Kidney (tissue), 14 donors: ENCODE measurements around the gene ZNF71. TPM values are rescaled to one million over a fixed set of nuclear protein-coding genes. Genes with fewer than 3 reads are reported as not detected.

Source experiments
- DNase-seq, 5 donors: peaks; one replicate each; pipeline ENCODE4 v3.0.0-alpha.2; 2013 to 2020
- FAIRE-seq: peaks from 2 replicates; lab custom pipeline; 2012; peaks lifted over from hg19 to GRCh38; lab: Jason Lieb, UNC
- H3K27ac ChIP-seq, 2 donors: one replicate each; pipeline ENCODE4 v1.7.0; 2013; ENCODE audit warnings: low read depth in 2 of 2, low read length in 2 of 2, inconsistent platforms in 1 of 2
- H3K27me3 ChIP-seq: one replicate; pipeline ENCODE4 v1.7.1; 2013; ENCODE audit warnings: low read length, inconsistent platforms; ENCODE audit not compliant: control insufficient read depth, insufficient read depth
- H3K36me3 ChIP-seq, 3 donors: one replicate each; pipeline versions ENCODE4 v1.7.0 to v1.7.1; 2013; ENCODE audit warnings: low read length in 3 of 3, control low read depth in 1 of 3, inconsistent platforms in 1 of 3; ENCODE audit not compliant: insufficient read depth in 3 of 3, control insufficient read depth in 2 of 3
- H3K4me1 ChIP-seq, 3 donors: one replicate each; pipeline versions ENCODE4 v1.7.0 to v1.7.1; 2013; ENCODE audit warnings: low read length in 3 of 3, inconsistent platforms in 1 of 3, low read depth in 1 of 3; ENCODE audit not compliant: control insufficient read depth in 2 of 3, insufficient read depth in 2 of 3
- H3K4me3 ChIP-seq, 3 donors: one replicate each; pipeline versions ENCODE4 v1.7.0 to v1.8.1; 2013; ENCODE audit warnings: low read length in 3 of 3, control low read depth in 1 of 3, inconsistent platforms in 1 of 3
- H3K9ac ChIP-seq, 3 donors: one replicate each; pipeline versions ENCODE4 v1.7.0 to v1.7.1; 2013; ENCODE audit warnings: low read length in 3 of 3, control low read depth in 1 of 3, inconsistent platforms in 1 of 3
- H3K9me3 ChIP-seq, 3 donors: one replicate each; pipeline versions ENCODE4 v1.7.0 to v1.7.1; 2013; ENCODE audit warnings: low read length in 3 of 3, control low read depth in 1 of 3, inconsistent platforms in 1 of 3; ENCODE audit not compliant: control insufficient read depth in 2 of 3, insufficient read depth in 1 of 3
- intact Hi-C: fragments of 100-400 bp; cut with DNase I; formaldehyde crosslinking; loops from one replicate; pipeline ENCODE4 v1.11.1; 2022
- polyA plus RNA-seq: library from polyadenylated mRNA; stranded (reverse); fragments of 350-450 nt; fragmentation: Illumina TruSeq; extraction: RNeasy Lipid Tissue Mini Kit (QIAGEN cat#74804); gene quantifications from one replicate; pipeline ENCODE4 v1.2.3, GENCODE V29; 2014; ENCODE audit warnings: low read depth, low replicate concordance; ENCODE audit not compliant: insufficient read depth
- total RNA-seq: library from RNA; stranded (reverse); fragmentation: NEBNext Ultra II Directional; extraction: Animal tissue kit (Norgen Biotek cat#: 25700); gene quantifications from one replicate; pipeline ENCODE4 v1.2.1, GENCODE V29; 2021
- TF ChIP-seq, protein P1 (sequence below): IDR thresholded peaks from 3 replicates; pipeline ENCODE4 v1.5.1; 2012; ENCODE audit warnings: mild to moderate bottlenecking, moderate library complexity, borderline replicate concordance; ENCODE audit not compliant: insufficient read depth; ENCODE audit errors: extremely low read depth
- donor health status: control.
- donor health status: control.
- donor health status: control.
- donor health status: control.
- donor health status: control.
- donor health status: DM: yes; HTN: yes; CAD: no.
- donor health status: Normal renal cell carcinoma (clear cell type).

Gene ZNF71
- total and polyA plus RNA-seq, 2 donors from 2014 or later = 3.5 to 7.6 TPM

DNA sequence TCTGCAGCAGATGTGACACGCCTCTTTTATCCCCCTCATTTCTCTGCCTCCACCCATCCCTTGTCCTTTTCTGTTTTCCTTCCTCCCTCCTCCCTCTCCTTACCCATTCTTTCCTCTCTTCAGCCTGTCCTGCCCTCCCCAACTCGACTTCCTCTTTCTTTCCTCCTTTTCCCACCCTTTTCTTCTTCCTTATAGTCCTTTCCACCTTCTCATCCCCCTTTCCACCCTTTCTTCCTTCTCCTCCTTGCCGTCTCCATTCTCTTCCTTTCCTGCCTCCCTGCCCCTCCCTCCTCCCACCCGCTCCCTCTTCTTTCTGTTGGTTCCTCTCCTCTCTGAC, 688 bp upstream of the ZNF71 start:
- TF ChIP-seq, protein P1, sequence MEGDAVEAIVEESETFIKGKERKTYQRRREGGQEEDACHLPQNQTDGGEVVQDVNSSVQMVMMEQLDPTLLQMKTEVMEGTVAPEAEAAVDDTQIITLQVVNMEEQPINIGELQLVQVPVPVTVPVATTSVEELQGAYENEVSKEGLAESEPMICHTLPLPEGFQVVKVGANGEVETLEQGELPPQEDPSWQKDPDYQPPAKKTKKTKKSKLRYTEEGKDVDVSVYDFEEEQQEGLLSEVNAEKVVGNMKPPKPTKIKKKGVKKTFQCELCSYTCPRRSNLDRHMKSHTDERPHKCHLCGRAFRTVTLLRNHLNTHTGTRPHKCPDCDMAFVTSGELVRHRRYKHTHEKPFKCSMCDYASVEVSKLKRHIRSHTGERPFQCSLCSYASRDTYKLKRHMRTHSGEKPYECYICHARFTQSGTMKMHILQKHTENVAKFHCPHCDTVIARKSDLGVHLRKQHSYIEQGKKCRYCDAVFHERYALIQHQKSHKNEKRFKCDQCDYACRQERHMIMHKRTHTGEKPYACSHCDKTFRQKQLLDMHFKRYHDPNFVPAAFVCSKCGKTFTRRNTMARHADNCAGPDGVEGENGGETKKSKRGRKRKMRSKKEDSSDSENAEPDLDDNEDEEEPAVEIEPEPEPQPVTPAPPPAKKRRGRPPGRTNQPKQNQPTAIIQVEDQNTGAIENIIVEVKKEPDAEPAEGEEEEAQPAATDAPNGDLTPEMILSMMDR = no peak
- peak overlapping the region; percentile 83 to 97 (median 94) for H3K4me3 ChIP-seq
- peaks cover 4 to 10% (median 8%) of the 10 kb centered on the region in 3 donors for H3K4me1 ChIP-seq
- intact Hi-C loops = no loop called here
- no peak overlapping the region for H3K27ac ChIP-seq
- peaks cover 0 to 4% (median 0%) of the 10 kb centered on the region in 3 donors for H3K9me3 ChIP-seq
- no peak for FAIRE-seq
- H3K9ac ChIP-seq = no peak overlapping the region
- H3K36me3 ChIP-seq = no peaks in the 10 kb centered on the region
- no peaks in the 10 kb centered on the region for H3K27me3 ChIP-seq
- DNase-seq = no peak

DNA sequence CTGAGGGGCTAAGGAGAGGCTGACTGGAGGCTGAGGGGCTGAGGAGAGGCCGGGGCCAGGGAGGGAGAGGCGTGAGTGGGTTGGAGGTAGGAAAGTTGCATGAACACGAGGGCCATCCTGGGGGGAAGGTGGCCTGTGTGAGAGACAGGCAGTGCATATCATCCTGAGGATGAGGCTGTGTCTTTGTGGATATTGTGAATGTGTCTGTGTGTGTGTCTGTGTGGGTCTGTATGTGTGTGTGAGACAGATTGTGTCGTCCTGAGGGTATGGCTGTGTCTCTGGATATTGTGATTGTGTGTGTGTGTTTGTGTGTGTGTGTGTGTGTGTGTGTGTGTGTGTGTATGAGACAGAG, 422 bp downstream of the ZNF71 start:
- H3K36me3 ChIP-seq = no peaks in the 10 kb centered on the region
- H3K4me3 ChIP-seq = peak overlapping the region; percentile 94 to 100 (median 97)
- H3K4me1 ChIP-seq = peaks cover 4 to 10% (median 8%) of the 10 kb centered on the region in 3 donors
- no peaks in the 10 kb centered on the region for H3K27me3 ChIP-seq
- DNase-seq = no peak
- no peaks in the 10 kb centered on the region for H3K9me3 ChIP-seq
- FAIRE-seq = no peak
- TF ChIP-seq, protein P1 = no peak
- H3K27ac ChIP-seq = no peak overlapping the region
- H3K9ac ChIP-seq = peak overlapping the region; percentile 79 to 99 (median 92)
- intact Hi-C loops = no loop called here

DNA sequence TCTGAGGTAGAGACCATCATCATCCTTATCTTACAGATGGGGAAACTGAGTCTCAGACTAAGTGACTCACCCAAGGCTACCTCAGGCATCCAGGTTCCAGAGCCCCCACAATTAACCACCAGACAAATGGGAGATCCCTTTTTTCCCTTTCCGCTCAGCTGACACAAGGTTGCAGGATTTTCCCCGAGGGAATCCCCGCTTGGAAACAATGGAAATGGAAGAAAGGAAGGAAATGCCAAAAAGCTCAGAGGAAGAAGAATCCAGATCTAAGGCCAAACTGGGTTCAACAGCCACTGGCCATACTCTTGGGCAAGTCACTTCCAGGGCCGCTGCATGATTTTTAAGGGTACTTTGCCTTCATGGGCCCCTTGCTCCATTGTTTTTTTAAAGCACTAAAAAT, 1.6 kb downstream of the ZNF71 start:
- TF ChIP-seq, protein P1 = no peak
- intact Hi-C loops = no loop called here
- DNase-seq (no peak), FAIRE-seq (no peak)
- H3K4me3 ChIP-seq = no peak overlapping the region
- H3K4me1 ChIP-seq = peaks cover 4 to 10% (median 8%) of the 10 kb centered on the region in 3 donors
- no peak overlapping the region for H3K9ac ChIP-seq
- H3K27ac ChIP-seq = no peak overlapping the region
- no peaks in the 10 kb centered on the region for H3K27me3 ChIP-seq
- peaks cover 4 to 8% (median 7%) of the 10 kb centered on the region in 3 donors for H3K36me3 ChIP-seq
- peaks cover 0 to 3% (median 0%) of the 10 kb centered on the region in 3 donors for H3K9me3 ChIP-seq

DNA sequence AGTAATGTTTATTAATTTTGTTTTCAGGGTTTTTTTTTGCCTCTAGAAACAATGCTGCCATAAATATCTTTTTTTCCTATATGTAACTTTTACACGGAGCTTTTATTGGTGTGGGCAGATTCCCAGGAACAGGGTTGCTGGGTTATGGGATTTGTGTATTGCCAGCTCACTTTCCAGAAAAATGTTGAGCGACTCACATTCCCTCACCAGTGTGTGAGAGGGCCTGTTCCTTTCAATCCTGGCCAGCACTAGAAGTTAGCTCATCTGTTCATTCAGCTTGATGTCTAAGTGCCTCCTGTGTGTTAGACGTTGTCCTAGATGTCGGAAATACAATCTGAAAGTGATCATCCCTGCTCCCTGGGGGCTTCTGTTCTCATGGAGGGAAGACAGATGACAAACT, 2.6 kb downstream of the ZNF71 start:
- TF ChIP-seq, protein P1 = no peak
- H3K9ac ChIP-seq = no peak overlapping the region

More for the DNA sequence above, 2.6 kb downstream of the ZNF71 start:
- Histone ChIP-seq H3K27me3 (no peaks in the 10 kb centered on the region), H3K9me3 (peaks cover 0 to 3% (median 2%) of the 10 kb centered on the region in 3 donors), H3K4me3 (no peak overlapping the region), H3K27ac (no peak overlapping the region), H3K36me3 (peaks cover 7 to 9% (median 7%) of the 10 kb centered on the region in 3 donors), H3K4me1 (peaks cover 4 to 10% (median 8%) of the 10 kb centered on the region in 3 donors)
- DNase-seq (no peak), FAIRE-seq (no peak)
- intact Hi-C loops = no loop called here
